Vagina (tissue), 2 donors: ENCODE results near the gene KLF1. TPM values are rescaled to one million over a fixed set of nuclear protein-coding genes. Genes with fewer than 3 reads are reported as not detected.

Experiments
- DNase-seq, 2 donors: peaks; one replicate each; pipeline ENCODE4 v3.0.0-alpha.2; 2017; ENCODE audit errors: extremely low spot score in 2 of 2
- H3K27ac ChIP-seq: fragments of 200-600 bp; sonication (generic); one replicate; pipeline ENCODE4 v1.5.1; 2019
- H3K27me3 ChIP-seq: fragments of 200-600 bp; sonication (generic); one replicate; pipeline ENCODE4 v1.5.1; 2019
- H3K36me3 ChIP-seq, 2 donors: fragments of 200-600 bp; sonication (generic); one replicate each; pipeline ENCODE4 v1.5.1; 2017 to 2019
- H3K4me1 ChIP-seq: fragments of 200-600 bp; sonication (generic); one replicate; pipeline ENCODE4 v1.5.1; 2019
- H3K4me3 ChIP-seq, 2 donors: fragments of 200-600 bp; sonication (generic); 1 replicate in 1 of 2; 2 replicates in 1 of 2; pipeline ENCODE4 v1.5.1; 2016 to 2019
- H3K9me3 ChIP-seq: fragments of 200-600 bp; sonication (generic); one replicate; pipeline ENCODE4 v1.5.1; 2019
- POLR2A ChIP-seq, 2 donors: fragments of 450-650 bp; IDR thresholded peaks; one replicate each; pipeline ENCODE4 v1.6.1; 2017; ENCODE audit warnings: antibody characterized with exemption in 2 of 2, mild to moderate bottlenecking in 2 of 2, moderate library complexity in 2 of 2
- POLR2AphosphoS5 ChIP-seq, 2 donors: sonication (generic); formaldehyde crosslinking; IDR thresholded peaks; one replicate each; pipeline ENCODE4 v1.9.0; 2017; ENCODE audit warnings: antibody characterized with exemption in 2 of 2, mild to moderate bottlenecking in 2 of 2, low read depth in 1 of 2; ENCODE audit not compliant: insufficient read depth in 1 of 2
- intact Hi-C: fragments of 100-400 bp; cut with DNase I; formaldehyde crosslinking; loops from one replicate; pipeline ENCODE4 v1.15.1; 2023
- total RNA-seq: library from RNA; depleted of rRNA; stranded (reverse); fragments of >200 nt; gene quantifications from one replicate; pipeline ENCODE4 v1.2.3, GENCODE V29; 2016
- TF ChIP-seq, protein P1 (sequence below), 3 experiments: fragments of 450-650 bp in 2 of 3; fragments of 200-600 bp in 1 of 3; sonication (generic) in 1 of 3; IDR thresholded peaks; one replicate each; pipeline ENCODE4 v1.5.1; 2017 to 2019; ENCODE audit warnings: antibody characterized with exemption in 3 of 3, mild to moderate bottlenecking in 2 of 3, moderate library complexity in 2 of 3

Gene KLF1
- total RNA-seq, 1 donor from 2014 or later, result not detected

DNA sequence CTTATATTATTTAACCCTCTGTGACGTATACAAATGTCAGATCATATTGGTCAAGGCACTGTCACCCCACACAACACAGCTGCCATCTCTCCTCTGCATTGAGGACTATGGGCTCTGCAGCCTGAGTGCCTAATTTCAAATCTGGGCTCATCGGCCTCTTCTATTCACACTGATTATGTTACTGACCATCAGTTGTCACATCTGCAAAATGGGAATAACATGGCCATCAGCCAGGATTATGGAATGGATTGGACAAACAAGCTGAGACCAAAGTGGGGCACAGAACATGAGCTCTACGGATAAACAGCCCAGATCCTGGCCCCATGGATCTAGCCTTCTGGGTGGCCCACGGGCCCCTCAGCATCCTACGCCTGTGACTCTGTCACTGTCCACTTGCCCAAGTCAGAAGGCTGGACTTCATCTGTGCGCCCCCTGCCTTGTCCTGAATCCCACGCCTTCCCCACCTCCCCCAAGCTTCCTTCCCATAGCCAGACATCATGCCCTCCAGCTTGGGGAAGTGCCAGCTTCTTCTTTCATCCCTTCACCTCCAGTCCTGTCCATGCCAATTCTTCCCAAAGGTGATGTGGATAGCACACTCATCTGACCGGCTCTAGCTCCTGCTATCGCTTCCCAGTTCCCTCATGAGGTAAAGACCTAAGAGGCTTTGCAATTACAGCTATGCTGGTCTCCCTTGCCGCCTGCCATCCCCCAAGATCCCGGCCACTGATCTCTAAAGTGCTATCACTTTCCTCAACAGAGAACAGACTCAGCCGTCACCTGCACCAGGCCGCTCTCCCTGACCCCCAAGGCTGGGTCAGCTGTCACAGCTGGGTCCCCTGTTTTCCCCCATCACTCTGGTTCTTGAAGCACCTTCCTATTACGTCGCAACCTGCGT is 45.6 kb upstream of the KLF1 start:
- Histone ChIP-seq H3K27me3 (no peaks in the 10 kb centered on the region), H3K36me3 (peaks cover 0 to 21% of the 10 kb centered on the region in 2 donors), H3K4me1 (peaks cover 24% of the 10 kb centered on the region), H3K27ac (peak overlapping the region; percentile 75), H3K9me3 (no peaks in the 10 kb centered on the region), H3K4me3 (peak overlapping the region; percentile 87 to 90)
- intact Hi-C loops, result no loop called here
- TF ChIP-seq POLR2AphosphoS5 (IDR thresholded peaks at IDR 0.05; ENCODE audit: insufficient read depth in 1 of 2, low read depth in 1 of 2) (no peak), POLR2A (IDR thresholded peaks at IDR 0.05) (no peak)
- TF ChIP-seq, protein P1, sequence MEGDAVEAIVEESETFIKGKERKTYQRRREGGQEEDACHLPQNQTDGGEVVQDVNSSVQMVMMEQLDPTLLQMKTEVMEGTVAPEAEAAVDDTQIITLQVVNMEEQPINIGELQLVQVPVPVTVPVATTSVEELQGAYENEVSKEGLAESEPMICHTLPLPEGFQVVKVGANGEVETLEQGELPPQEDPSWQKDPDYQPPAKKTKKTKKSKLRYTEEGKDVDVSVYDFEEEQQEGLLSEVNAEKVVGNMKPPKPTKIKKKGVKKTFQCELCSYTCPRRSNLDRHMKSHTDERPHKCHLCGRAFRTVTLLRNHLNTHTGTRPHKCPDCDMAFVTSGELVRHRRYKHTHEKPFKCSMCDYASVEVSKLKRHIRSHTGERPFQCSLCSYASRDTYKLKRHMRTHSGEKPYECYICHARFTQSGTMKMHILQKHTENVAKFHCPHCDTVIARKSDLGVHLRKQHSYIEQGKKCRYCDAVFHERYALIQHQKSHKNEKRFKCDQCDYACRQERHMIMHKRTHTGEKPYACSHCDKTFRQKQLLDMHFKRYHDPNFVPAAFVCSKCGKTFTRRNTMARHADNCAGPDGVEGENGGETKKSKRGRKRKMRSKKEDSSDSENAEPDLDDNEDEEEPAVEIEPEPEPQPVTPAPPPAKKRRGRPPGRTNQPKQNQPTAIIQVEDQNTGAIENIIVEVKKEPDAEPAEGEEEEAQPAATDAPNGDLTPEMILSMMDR (IDR thresholded peaks at IDR 0.05), result no peak
- no peak for DNase-seq

DNA sequence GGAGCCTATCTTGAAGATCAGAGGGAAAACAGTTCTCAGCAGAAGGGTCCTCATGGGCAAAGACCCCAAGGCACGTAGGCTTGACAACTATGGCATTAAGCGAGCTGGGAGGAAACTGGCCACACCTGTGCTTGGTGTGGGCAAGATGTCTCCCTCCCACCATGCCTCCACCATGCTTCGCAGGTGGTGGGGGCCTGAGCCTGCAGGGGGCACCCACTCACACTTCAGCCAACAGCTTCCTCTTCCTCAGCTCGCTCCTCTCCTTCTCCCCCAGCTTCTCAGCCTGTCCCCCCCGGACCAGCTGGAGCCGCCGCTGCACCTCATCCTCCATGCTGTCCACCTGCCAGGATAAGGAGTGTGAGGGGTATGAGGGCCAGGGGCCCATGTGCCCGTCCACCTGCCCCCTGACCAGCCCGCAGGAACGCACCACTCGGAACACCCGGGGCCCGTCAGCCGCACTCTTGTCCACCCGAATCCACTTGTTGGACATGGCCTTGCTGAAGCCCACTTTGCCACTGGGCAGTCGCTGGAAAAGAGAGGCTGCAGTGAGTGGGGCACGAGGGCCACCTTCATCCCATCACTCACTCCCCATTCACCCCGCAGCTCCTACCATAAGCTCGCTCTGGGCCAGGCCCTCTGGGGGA is 43.1 kb upstream of the KLF1 start:
- Histone ChIP-seq H3K4me1 (peaks cover 19% of the 10 kb centered on the region), H3K9me3 (no peaks in the 10 kb centered on the region), H3K4me3 (no peak overlapping the region), H3K36me3 (peaks cover under 1 to 44% of the 10 kb centered on the region in 2 donors), H3K27ac (no peak overlapping the region), H3K27me3 (no peaks in the 10 kb centered on the region)
- no peak for DNase-seq
- intact Hi-C loops, result no loop called here
- TF ChIP-seq, protein P1 (IDR thresholded peaks at IDR 0.05), result no peak
- TF ChIP-seq POLR2AphosphoS5 (IDR thresholded peaks at IDR 0.05; ENCODE audit: insufficient read depth in 1 of 2, low read depth in 1 of 2), result no peak
- no peak for TF ChIP-seq POLR2A (IDR thresholded peaks at IDR 0.05)

DNA sequence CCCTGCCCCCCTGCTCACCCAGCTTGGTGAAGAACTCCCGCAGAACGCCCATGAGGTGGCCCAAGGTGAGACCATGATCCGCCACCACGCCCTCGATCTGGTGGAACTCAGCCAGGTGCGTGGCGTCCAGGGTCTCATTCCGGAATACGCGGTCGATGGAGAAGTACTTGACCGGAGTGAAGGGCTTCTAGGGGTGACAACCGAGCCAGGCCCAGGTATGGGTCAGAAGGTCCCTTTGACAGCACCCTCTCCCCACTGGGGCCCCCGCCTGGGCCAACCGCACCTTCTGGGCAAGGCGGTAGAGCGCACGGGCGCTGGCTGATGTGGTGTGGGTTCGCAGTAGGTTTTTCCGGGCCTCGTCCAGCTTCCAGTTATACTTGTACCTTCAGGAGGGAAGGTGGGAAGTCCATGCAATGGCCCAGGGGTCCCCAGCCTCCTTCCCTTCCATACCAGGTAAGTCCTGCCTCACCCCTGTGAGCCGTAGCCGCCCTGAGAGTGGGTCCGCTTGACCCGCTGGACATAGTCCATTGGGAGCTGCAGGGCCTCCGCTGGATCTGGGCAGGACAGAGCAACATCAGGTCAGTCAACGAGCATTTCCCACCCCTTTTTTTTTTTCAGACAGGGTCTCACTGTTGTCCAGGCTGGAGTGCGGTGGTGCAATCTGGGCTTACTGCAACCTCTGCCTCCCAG is 37.8 kb upstream of the KLF1 start:
- DNase-seq, result no peak
- Histone ChIP-seq H3K36me3 (peaks cover 8 to 72% of the 10 kb centered on the region in 2 donors), H3K27ac (no peak overlapping the region), H3K4me1 (no peaks in the 10 kb centered on the region), H3K27me3 (no peaks in the 10 kb centered on the region), H3K4me3 (no peak overlapping the region), H3K9me3 (no peaks in the 10 kb centered on the region)
- intact Hi-C loops, result no loop called here
- TF ChIP-seq, protein P1 (IDR thresholded peaks at IDR 0.05), result no peak
- TF ChIP-seq POLR2AphosphoS5 (IDR thresholded peaks at IDR 0.05; ENCODE audit: insufficient read depth in 1 of 2, low read depth in 1 of 2), result no peak
- no peak for TF ChIP-seq POLR2A (IDR thresholded peaks at IDR 0.05)

DNA sequence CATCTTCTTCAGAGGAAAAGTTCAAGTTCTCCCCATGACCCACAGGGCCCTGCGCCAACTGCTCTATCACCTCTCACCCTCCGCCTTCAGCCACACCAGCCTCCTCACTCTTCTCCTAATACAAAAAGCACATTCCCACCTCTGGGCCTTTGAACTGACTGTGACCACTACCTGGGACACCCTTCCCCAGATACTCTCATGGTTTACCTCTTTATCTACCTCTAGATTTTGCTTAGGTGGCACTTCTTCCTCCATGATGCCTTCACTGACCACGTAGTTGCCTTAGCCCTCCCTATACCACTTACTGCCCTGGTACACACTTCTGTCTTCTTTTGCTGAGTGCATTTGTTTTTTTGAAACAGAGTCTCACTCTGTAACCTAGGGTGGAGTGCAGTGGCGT is 36.0 kb upstream of the KLF1 start:
- DNase-seq, result no peak
- H3K36me3 ChIP-seq, result peaks cover 8 to 54% of the 10 kb centered on the region in 2 donors
- no peaks in the 10 kb centered on the region for H3K27me3 ChIP-seq
- intact Hi-C loops, result no loop called here
- H3K4me3 ChIP-seq, result no peak overlapping the region
- TF ChIP-seq POLR2AphosphoS5 (IDR thresholded peaks at IDR 0.05; ENCODE audit: insufficient read depth in 1 of 2, low read depth in 1 of 2) (no peak), POLR2A (IDR thresholded peaks at IDR 0.05) (no peak)
- TF ChIP-seq, protein P1 (IDR thresholded peaks at IDR 0.05), result no peak
- no peaks in the 10 kb centered on the region for H3K9me3 ChIP-seq
- no peak overlapping the region for H3K27ac ChIP-seq
- H3K4me1 ChIP-seq, result peaks cover 6% of the 10 kb centered on the region
